Lower leg skin (tissue), 3 donors: ENCODE data around the gene WDR11.

Experiments used
- CTCF ChIP-seq, 3 donors: fragments of 450-650 bp; IDR thresholded peaks; one replicate each; pipeline ENCODE4 v1.5.1; 2016; ENCODE audit warnings: antibody characterized with exemption in 3 of 3, mild to moderate bottlenecking in 3 of 3, moderate library complexity in 2 of 3
- POLR2A ChIP-seq, 2 donors: fragments of 450-650 bp; IDR thresholded peaks; one replicate each; pipeline ENCODE4 v1.6.1; 2016 to 2017; ENCODE audit warnings: antibody characterized with exemption in 2 of 2, mild to moderate bottlenecking in 1 of 2, moderate library complexity in 1 of 2

GRCh38 chr10:120813085-120813484 is 38.1 kb upstream of the WDR11 start:
- TF ChIP-seq POLR2A (IDR thresholded peaks at IDR 0.05) (no peak), CTCF (IDR thresholded peaks at IDR 0.05) (no peak)
